SW480 (cell line): Measurements from ENCODE around the gene SNAPC2.
A peak's percentile ranks its signal among the peaks of the same experiment; 100 is the strongest.
"Not testable (repeated sequence)": the region's sequence is repeated elsewhere in the genome, so short reads cannot be mapped to it uniquely, and the experiment has no call there.

ENCODE experiments used
- DNase-seq: peaks from one replicate; pipeline ENCODE4 v3.0.0-alpha.2; 2016; ENCODE audit warnings: low spot score

Gene SNAPC2

GRCh38 chr19:7933828-7934725 lies 13.9 kb downstream of the SNAPC2 start:
- DNase-seq: no peak

DNA sequence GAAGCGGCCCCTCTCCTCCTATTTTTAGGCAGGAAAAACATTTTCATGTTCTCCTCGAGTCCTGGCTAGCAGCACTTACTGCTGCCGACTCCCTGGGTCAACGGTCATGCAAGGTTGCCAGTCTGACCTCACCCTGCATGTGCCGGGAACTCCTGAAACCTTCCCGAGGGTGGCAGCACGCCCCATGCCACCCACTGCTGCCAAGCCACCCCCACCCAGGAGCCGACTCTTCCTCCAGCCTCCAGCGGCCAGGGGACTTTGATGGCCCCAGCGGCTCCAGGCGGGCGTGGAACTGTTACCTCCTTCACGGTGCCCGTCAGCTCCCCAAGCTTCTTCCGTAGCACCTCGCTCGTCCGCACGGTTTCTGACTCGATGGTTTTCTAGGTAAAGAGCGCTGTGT lies 14.6 kb downstream of the SNAPC2 start:
- no peak for DNase-seq

DNA sequence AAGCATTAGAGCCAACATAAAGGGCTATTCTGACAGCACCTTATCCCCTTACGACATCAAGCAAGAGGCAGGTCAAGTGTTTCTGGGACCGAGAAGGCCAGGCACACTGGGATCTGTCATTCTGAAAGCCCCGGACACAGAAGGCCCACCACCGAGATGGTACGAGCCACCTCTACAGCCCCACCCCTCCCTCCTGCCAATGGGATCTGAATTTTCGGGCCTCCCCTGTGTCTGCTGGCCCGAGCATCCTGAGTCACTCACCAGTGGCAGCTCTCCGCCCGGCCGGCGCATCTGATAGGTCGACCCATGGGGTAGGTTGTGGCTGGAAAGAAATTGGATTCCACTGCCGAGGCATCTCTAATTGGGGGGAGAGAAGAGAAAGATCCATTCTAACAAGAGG lies 20.7 kb downstream of the SNAPC2 start:
- no peak for DNase-seq

DNA sequence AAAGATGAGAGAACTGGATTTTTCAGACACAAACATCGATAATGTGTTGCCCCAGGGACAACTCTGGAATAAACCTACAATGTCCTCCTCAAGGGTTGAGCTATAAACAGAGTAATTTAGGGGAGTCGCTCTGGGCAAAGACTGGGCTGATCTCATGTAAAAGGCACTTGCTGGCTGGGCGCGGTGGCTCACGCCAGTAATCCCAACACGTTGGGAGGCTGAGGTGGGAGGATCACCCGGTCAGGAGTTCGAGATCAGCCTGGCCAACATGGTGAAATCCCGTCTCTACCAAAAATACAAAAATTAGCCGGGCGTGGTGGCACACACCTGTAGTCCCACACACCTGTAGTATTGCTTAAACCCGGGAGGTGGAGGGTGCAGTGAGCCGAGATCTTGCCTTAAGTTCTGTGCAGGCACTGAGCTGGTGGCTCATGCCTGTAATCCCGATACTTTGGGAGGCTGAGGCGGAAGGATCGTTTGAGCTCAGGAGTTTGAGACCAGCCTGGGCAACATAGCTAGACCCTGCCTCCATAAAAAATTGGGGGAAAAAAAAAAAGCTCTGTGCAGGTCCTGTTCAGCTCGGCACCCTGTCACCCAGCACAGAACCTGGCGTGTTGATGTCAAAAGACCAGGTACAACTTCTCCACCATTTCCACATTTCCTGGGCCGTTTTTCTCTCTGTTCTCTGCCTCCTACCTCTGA lies 21.9 kb downstream of the SNAPC2 start:
- no peak for DNase-seq

DNA sequence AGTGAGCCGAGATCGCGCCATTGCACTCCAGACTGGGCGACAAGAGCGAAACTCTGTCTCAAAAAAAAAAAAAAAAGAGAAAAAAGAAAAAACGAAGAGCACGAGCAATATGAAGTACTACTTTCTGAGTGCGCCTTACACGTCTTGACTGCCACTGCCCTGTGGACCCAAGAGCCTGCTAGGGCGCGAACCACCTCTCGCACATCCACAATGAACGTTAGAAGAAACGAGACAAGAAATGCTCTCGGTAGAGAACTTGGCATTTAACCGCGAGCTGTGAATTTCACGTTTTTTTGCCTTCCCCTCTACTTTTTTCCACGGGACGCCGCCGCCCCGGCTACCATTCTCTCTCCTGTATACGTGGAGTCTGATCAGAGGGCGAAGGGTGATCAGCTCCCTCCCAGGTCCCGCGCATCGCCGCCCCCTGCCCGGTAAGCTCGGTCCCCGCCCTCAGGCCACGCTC lies 22.9 kb downstream of the SNAPC2 start:
- no peak for DNase-seq

- DNase-seq: peak; percentile 100
Measured at GRCh38 chr19:7943444-7944176, 23.5 kb downstream of the SNAPC2 start, which contains the start of gene TIMM44. Gene TIMM44, minus strand, starts transcription at chr19:7943666. Its CDS starts 15 bp downstream, at chr19:7943651.

- peak; percentile 90 for DNase-seq
Measured at GRCh38 chr19:7944177-7944761, 24.1 kb downstream of the SNAPC2 start.

GRCh38 chr19:7947939-7948338 lies 27.8 kb downstream of the SNAPC2 start:
- DNase-seq: peak; percentile 49

GRCh38 chr19:7953060-7953459 lies 32.9 kb downstream of the SNAPC2 start:
- no peak for DNase-seq

GRCh38 chr19:7953576-7953975 lies 33.4 kb downstream of the SNAPC2 start:
- DNase-seq: no peak

DNA sequence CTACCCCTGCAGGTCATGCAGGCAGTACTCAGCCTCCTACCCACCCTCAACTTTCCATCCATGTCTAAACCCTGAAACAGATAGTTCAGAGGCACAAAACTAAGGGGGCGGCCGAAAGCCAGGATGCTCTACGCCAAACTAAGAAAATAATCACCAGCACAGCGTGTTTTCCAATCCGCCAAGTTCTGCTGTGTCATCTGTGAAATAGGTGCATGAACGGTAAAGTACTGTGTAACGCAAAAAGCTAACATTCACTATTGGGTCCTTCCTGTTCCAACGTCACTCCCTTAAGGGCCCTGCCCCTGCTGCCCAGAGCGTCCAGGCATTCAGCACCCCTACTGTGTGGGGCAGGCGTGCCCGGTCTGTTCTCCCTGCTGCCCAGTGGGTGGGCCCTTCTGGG lies 35.6 kb downstream of the SNAPC2 start:
- no peak for DNase-seq

GRCh38 chr19:7959211-7959610 lies 39.1 kb downstream of the SNAPC2 start:
- DNase-seq: no peak

GRCh38 chr19:7961082-7961481 lies 40.9 kb downstream of the SNAPC2 start:
- not testable (repeated sequence) for DNase-seq

DNA sequence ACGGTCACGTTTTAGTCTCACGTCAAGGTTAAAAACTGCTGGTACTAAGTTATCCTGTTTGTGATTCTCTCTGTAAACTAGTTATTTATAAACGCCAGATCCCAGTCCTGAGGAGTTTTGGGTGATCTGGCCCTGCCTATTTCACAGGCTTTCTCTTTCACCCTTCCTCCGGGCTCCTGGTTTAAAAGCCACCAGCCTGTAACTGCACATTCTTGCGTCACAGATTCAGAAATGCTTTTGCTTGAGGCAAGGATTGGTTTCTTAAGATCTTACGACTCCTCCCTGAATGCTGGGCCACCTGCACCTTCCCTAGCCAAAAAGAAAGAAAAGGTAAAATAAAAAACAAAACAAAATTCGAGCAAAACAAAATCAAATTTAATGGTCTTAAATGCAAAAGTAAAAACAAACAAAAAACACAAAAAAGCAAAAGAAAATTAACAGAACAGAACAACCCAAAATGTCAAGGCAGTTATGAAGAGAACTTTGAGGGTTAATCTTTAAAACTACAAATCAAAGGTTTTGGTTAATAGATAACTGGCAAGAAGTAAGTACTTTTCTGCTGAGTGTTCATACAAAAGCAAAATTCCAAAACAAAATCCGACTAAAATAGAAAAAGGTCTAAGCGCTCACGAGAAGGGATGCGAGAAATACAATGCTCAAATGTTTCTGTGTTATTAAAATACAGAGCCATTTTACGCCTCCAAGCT lies 41.9 kb downstream of the SNAPC2 start:
- no peak for DNase-seq

DNA sequence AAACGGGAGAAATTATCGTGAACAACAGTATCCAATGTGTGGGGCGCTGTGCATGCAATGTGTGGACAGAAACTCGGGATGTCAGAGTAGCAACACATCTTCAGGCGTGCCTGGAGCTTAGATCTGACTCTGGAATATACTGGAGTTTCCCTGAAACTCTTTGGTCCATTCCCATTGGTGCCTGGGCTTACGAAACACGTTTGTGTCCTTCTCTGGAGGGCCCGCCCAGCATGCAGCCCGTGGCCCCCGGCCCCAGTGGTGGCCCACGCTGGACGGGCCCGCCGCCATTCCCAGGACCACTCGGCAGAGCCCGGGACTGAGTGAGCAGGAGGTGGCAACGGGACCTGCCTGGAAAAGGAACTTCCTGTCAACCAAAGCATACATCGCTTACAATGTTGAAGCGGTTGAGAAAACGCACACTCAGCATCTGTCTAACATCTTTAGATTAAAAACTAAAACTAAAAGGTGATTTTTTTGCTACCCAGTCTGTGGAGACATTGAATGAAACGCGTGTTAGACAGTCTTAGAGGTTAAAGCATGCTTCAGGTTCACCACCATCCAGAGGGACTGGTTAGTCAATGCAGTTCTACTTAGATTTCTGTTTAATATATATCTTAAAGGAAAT lies 42.6 kb downstream of the SNAPC2 start:
- no peak for DNase-seq

GRCh38 chr19:7963566-7963965 lies 43.4 kb downstream of the SNAPC2 start:
- no peak for DNase-seq

GRCh38 chr19:7965259-7965841 lies 45.2 kb downstream of the SNAPC2 start:
- DNase-seq: no peak

GRCh38 chr19:7965921-7966665 lies 46.0 kb downstream of the SNAPC2 start:
- no peak for DNase-seq

DNA sequence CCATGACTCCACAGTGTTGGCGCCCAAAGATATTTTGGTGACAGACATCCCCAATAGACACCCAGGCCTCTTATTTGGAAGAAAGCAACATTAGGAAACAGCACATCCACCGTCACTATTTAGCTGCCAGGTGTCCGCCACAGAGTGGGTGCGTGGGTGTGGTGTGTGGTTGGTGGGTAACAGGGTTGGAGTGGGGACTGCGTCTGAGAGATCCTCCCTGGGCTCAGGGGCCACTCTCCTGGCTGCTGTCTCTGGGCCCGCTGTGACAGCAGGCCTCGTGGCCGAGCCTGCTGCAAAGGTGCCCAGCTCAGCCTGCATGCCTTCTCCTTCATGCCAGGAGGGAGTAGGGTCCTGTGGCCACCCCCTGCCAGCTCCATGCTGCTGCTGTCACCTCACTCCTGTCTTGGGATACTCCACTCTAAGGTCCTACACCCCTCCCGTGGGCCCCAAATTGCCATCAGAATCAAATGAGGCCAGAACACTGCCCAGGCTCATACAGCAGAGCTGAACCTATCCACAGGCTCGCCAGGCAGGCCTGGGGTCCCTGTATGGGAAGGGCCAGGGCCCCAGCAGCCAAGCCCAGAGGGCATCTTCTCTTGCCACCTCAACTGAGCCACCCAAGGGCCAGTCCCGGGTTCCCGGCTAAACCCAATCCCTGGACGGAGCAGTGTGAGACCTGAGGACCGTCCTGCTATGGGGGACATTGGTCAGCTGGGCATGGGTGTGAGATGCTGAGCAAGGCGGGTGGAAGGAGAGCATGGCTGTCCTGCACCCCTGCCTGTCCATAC lies 48.1 kb downstream of the SNAPC2 start:
- no peak for DNase-seq
